DND-41 (cell line): ENCODE measurements around the gene TTLL12.
A peak's percentile ranks its signal among the peaks of the same experiment; 100 is the strongest.

ENCODE experiments used
- ATAC-seq: fragments of 200-7000 bp; cut with Tn5 transposase; 3 replicates; pipeline ENCODE4 v1.9.1; 2021; ENCODE audit warnings: low read depth; ENCODE audit not compliant: insufficient read depth
- DNase-seq: peaks from one replicate; pipeline ENCODE4 v3.0.0-alpha.2; 2020
- H2AFZ ChIP-seq: 2 replicates; pipeline ENCODE4 v1.6.0; 2012; ENCODE audit warnings: low read depth, low read length
- H3K27ac ChIP-seq: 2 replicates; pipeline ENCODE4 v1.5.1; 2012; ENCODE audit warnings: low read length, inconsistent platforms
- H3K27me3 ChIP-seq: fragments of 200-600 bp; sonication (generic); 2 replicates; pipeline ENCODE4 v1.6.0; 2012; ENCODE audit warnings: low read length, mild to moderate bottlenecking, inconsistent platforms; ENCODE audit not compliant: insufficient read depth, poor library complexity
- H3K36me3 ChIP-seq: 2 replicates; pipeline ENCODE4 v1.5.1; 2012; ENCODE audit warnings: low read length, inconsistent platforms; ENCODE audit not compliant: insufficient read depth
- H3K4me1 ChIP-seq: 2 replicates; pipeline ENCODE4 v1.5.1; 2012; ENCODE audit warnings: mild to moderate bottlenecking, low read length; ENCODE audit not compliant: insufficient read depth
- H3K4me2 ChIP-seq: 2 replicates; pipeline ENCODE4 v1.6.0; 2012; ENCODE audit warnings: mild to moderate bottlenecking, moderate library complexity, low read length, inconsistent platforms; ENCODE audit not compliant: insufficient read depth
- H3K4me3 ChIP-seq, 2 experiments: fragments of 200-600 bp in 1 of 2; shearing (Covaris generic) in 1 of 2; 2 replicates each; pipeline ENCODE4 v1.5.1; 2012 to 2016; ENCODE audit warnings: inconsistent platforms in 2 of 2, low read length in 2 of 2, mild to moderate bottlenecking in 2 of 2, low read depth in 1 of 2, moderate library complexity in 1 of 2
- H3K79me2 ChIP-seq: 2 replicates; pipeline ENCODE4 v1.6.0; 2012; ENCODE audit warnings: low read length, inconsistent platforms; ENCODE audit not compliant: insufficient read depth
- H3K9ac ChIP-seq: 2 replicates; pipeline ENCODE4 v1.6.0; 2012; ENCODE audit warnings: low read depth, mild to moderate bottlenecking, inconsistent platforms, low read length, moderate library complexity
- H3K9me3 ChIP-seq: 2 replicates; pipeline ENCODE4 v1.5.1; 2012; ENCODE audit warnings: low read length, moderate library complexity, mild to moderate bottlenecking, inconsistent platforms; ENCODE audit not compliant: insufficient read depth, severe bottlenecking
- H4K20me1 ChIP-seq: 2 replicates; pipeline ENCODE4 v1.6.0; 2012; ENCODE audit warnings: low read length; ENCODE audit not compliant: insufficient read depth
- EZH2 ChIP-seq: IDR thresholded peaks from 3 replicates; pipeline ENCODE4 v1.6.1; 2012; ENCODE audit warnings: borderline replicate concordance, low read depth, mild to moderate bottlenecking, moderate library complexity, low read length, inconsistent platforms; ENCODE audit not compliant: severe bottlenecking
- TF ChIP-seq, protein P1 (sequence below): IDR thresholded peaks from 2 replicates; pipeline ENCODE4 v1.5.1; 2012; ENCODE audit warnings: borderline replicate concordance, low read length, moderate library complexity, mild to moderate bottlenecking; ENCODE audit not compliant: poor library complexity, severe bottlenecking; ENCODE audit errors: extremely low read depth

Gene TTLL12

DNA sequence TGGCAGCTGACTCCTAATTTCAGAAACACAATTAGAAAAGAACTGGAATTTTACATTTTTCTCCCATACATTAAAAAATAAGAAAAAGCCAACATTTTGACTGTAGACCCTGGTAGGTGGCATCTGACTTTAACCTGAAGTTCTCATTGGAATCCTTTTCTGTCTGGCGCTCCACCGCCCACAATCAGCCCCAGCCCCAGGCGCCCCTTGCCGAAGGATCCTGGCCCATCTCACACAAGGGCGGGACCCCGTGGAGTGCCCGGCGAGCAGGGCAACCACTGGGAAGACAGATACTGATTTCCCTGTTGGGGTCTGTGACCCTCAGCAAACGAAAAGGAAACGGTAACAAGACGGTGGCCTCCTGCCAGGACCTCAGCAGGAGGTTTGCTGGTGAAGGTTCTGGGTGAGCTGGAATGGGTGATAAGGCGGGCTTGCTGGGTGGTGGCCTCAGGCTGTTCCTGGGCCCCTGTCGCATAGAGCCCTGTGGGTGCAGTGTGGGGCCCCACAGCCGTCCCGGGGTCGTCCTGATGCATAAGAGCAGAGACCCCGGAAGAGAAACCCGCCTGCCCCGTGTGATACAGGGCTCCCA lies 19.8 kb downstream of the TTLL12 start:
- Histone ChIP-seq H3K4me1 (no peaks in the 10 kb centered on the region), H3K9me3 (no peaks in the 10 kb centered on the region), H2AFZ (no peak overlapping the region), H4K20me1 (peaks cover 10% of the 10 kb centered on the region; the same call in 1 of the 2 replicates), H3K36me3 (peaks cover 45% of the 10 kb centered on the region), H3K79me2 (no peaks in the 10 kb centered on the region), H3K4me3 (no peak overlapping the region), H3K9ac (no peak overlapping the region), H3K27me3 (no peaks in the 10 kb centered on the region), H3K4me2 (no peak overlapping the region), H3K27ac (no peak overlapping the region)
- ATAC-seq, result no peak
- DNase-seq, result no peak
- TF ChIP-seq EZH2, result no peak
- TF ChIP-seq, protein P1, sequence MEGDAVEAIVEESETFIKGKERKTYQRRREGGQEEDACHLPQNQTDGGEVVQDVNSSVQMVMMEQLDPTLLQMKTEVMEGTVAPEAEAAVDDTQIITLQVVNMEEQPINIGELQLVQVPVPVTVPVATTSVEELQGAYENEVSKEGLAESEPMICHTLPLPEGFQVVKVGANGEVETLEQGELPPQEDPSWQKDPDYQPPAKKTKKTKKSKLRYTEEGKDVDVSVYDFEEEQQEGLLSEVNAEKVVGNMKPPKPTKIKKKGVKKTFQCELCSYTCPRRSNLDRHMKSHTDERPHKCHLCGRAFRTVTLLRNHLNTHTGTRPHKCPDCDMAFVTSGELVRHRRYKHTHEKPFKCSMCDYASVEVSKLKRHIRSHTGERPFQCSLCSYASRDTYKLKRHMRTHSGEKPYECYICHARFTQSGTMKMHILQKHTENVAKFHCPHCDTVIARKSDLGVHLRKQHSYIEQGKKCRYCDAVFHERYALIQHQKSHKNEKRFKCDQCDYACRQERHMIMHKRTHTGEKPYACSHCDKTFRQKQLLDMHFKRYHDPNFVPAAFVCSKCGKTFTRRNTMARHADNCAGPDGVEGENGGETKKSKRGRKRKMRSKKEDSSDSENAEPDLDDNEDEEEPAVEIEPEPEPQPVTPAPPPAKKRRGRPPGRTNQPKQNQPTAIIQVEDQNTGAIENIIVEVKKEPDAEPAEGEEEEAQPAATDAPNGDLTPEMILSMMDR, result no peak

DNA sequence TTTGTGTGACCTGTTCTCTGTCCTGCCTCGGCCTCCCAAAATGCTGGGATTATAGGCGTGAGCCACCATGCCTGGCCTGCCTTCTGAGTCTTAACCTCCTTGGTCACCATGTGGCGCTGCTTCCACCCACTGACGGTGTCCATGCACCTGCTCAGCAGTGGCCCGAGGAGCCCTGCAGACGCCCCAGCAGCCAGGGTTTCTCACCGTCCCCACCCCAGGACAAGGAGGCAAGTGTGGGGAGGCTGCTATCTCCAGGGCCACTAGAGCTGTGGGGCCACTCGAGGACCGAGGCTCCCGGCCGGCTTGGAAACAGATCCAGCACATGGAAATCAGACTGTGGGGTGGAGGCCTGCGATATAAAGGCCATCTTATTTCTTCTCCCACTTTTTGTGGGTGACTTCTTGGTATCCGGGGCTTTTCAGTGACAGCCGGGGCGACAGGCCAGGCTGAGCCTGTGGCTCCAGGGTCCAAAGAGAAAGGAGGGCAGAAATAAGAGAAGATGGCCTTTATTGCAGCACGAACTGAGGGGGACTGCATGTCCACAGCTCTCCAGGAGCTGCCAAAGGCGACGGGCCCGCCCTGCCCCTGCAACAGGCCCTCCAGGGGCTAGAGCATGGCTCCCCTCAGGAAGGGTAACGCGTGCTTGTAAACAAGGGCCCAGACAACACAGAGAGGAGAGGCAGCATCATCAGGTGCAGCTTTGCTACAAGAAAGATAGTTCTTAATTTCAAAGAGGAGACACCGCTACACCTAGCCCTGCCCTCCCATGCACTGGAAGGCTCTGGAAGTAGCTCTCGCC lies 20.6 kb downstream of the TTLL12 start:
- Histone ChIP-seq H3K27me3 (no peaks in the 10 kb centered on the region), H3K9me3 (no peaks in the 10 kb centered on the region), H2AFZ (no peak overlapping the region), H3K4me3 (no peak overlapping the region), H3K4me1 (no peaks in the 10 kb centered on the region), H3K9ac (no peak overlapping the region), H3K36me3 (peaks cover 38% of the 10 kb centered on the region), H3K27ac (no peak overlapping the region), H3K4me2 (no peak overlapping the region), H4K20me1 (peaks cover 10% of the 10 kb centered on the region; the same call in 1 of the 2 replicates), H3K79me2 (no peaks in the 10 kb centered on the region)
- TF ChIP-seq, protein P1, result no peak
- TF ChIP-seq EZH2, result no peak
- DNase-seq, result no peak
- no peak for ATAC-seq

DNA sequence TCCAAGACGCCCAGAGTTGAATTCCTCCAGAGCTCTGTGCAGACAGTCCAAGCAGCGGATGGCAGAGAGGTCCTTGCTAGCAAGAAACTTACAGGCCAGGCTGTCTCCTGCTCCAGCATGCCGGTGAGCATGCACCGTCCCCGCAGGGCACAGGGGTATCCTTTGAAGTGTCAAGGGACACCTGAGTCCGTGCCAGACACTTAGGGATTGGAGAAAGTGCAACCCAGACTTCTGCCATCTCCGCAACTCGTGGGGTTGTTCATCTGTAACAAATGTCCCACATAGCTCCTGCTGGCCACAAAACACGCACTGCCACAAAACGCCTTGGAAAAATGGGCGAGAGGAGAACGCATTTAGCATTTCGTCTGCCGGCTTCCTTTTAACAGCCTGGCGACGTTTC lies 22.3 kb downstream of the TTLL12 start:
- no peak for DNase-seq
- no peaks in the 10 kb centered on the region for H3K27me3 ChIP-seq
- no peaks in the 10 kb centered on the region for H3K79me2 ChIP-seq
- peaks cover 22% of the 10 kb centered on the region for H3K36me3 ChIP-seq
- no peak overlapping the region for H3K4me2 ChIP-seq
- TF ChIP-seq, protein P1, result no peak
- no peak for TF ChIP-seq EZH2
- no peak overlapping the region for H3K9ac ChIP-seq
- no peaks in the 10 kb centered on the region for H3K9me3 ChIP-seq
- H3K4me3 ChIP-seq, result no peak overlapping the region
- H2AFZ ChIP-seq, result no peak overlapping the region
- peaks cover 10% of the 10 kb centered on the region; the same call in 1 of the 2 replicates for H4K20me1 ChIP-seq
- H3K4me1 ChIP-seq, result no peaks in the 10 kb centered on the region
- peak; percentile 16; the same call in 1 of the 3 replicates for ATAC-seq
- H3K27ac ChIP-seq, result no peak overlapping the region
